Erythroblast (primary cell): ENCODE results near the gene SLC38A8.

Experiments
- DNase-seq, 2 experiments: peaks; one replicate each; lab custom pipeline; 2025; lab: John Stamatoyannopoulos, UW
- GATA1 ChIP-seq: IDR thresholded peaks from 2 replicates; pipeline ENCODE4 v1.6.1; 2011; ENCODE audit warnings: low read depth, mild to moderate bottlenecking, control low read depth, low read length, moderate library complexity
- POLR2A ChIP-seq: IDR thresholded peaks from 2 replicates; pipeline ENCODE4 v1.6.1; 2011; ENCODE audit warnings: mild to moderate bottlenecking, low read length

SLC38A8 gene

GRCh38 chr16:84080813-84081212 lies 38.2 kb upstream of the SLC38A8 start:
- no peak for TF ChIP-seq POLR2A
- no peak for TF ChIP-seq GATA1
- no peak for DNase-seq

- DNase-seq, result no peak
- TF ChIP-seq GATA1, result no peak
- TF ChIP-seq POLR2A, result no peak
These were observed 37.8 kb upstream of the SLC38A8 start for GRCh38 chr16:84080378-84080777.

- no peak for DNase-seq
- TF ChIP-seq GATA1 (no peak), POLR2A (no peak)
These were observed 37.1 kb upstream of the SLC38A8 start for GRCh38 chr16:84079664-84080063.

- TF ChIP-seq POLR2A, result no peak
- TF ChIP-seq GATA1, result no peak
- no peak for DNase-seq
These were observed 32.8 kb upstream of the SLC38A8 start for GRCh38 chr16:84075376-84075775.

- DNase-seq, result no peak
- TF ChIP-seq GATA1 (no peak), POLR2A (no peak)
These were observed 32.1 kb upstream of the SLC38A8 start for GRCh38 chr16:84074721-84075120.

- no peak for DNase-seq
- TF ChIP-seq POLR2A, result no peak
These were observed 29.4 kb upstream of the SLC38A8 start for GRCh38 chr16:84072014-84072413.

GRCh38 chr16:84071121-84071520 lies 28.5 kb upstream of the SLC38A8 start:
- TF ChIP-seq POLR2A (no peak), GATA1 (no peak)
- DNase-seq, result no peak

GRCh38 chr16:84069540-84069939 lies 26.9 kb upstream of the SLC38A8 start:
- TF ChIP-seq GATA1 (no peak), POLR2A (no peak)
- no peak for DNase-seq

GRCh38 chr16:84068783-84069462 lies 26.3 kb upstream of the SLC38A8 start:
- TF ChIP-seq POLR2A (no peak), GATA1 (no peak)

GRCh38 chr16:84068041-84068440 lies 25.4 kb upstream of the SLC38A8 start:
- no peak for TF ChIP-seq POLR2A
- no peak for TF ChIP-seq GATA1
- DNase-seq, result no peak

More at GRCh38 chr16:84068783-84069462, 26.3 kb upstream of the SLC38A8 start:
- no peak for DNase-seq

- DNase-seq, result no peak
- TF ChIP-seq GATA1 (no peak), POLR2A (no peak)
These were observed 25.0 kb upstream of the SLC38A8 start for GRCh38 chr16:84067640-84068039.

GRCh38 chr16:84065536-84066132 lies 23.0 kb upstream of the SLC38A8 start:
- DNase-seq, result peak; percentile 54 to 73
- TF ChIP-seq POLR2A, result no peak
- TF ChIP-seq GATA1, result no peak

GRCh38 chr16:84063980-84064379 lies 21.4 kb upstream of the SLC38A8 start:
- DNase-seq, result no peak

GRCh38 chr16:84062734-84063640 lies 20.4 kb upstream of the SLC38A8 start:
- TF ChIP-seq GATA1, result no peak
- no peak for TF ChIP-seq POLR2A
- peak; percentile 64 to 84 for DNase-seq

More at GRCh38 chr16:84063980-84064379, 21.4 kb upstream of the SLC38A8 start:
- TF ChIP-seq POLR2A (no peak), GATA1 (no peak)
